GM12878 (cell line): Measurements from ENCODE around the gene TRERF1. TPM values are rescaled to one million over a fixed set of nuclear protein-coding genes. Genes with fewer than 3 reads are reported as not detected.

ENCODE experiments used
- ATAC-seq: fragments of 200-7000 bp; cut with Tn5 transposase; 3 replicates; pipeline ENCODE4 v1.9.1; 2020; ENCODE audit warnings: mild to moderate bottlenecking, moderate library complexity
- BruUV-seq: library from RNA; stranded (reverse); fragments of 400-500 nt; replicated peaks from 2 replicates; lab custom pipeline; 2021; lab: Mats Ljungman, UMichigan
- CTCF ChIA-PET: fragments of 300-600 bp; sonication (Branson Sonifier 250); formaldehyde crosslinking; extraction: SDS; loops from one replicate; lab custom pipeline; 2021; ENCODE audit warnings: inconsistent platforms; lab: Yijun Ruan, JAX
- POLR2A ChIA-PET: fragments of 350-600 bp; formaldehyde crosslinking; extraction: SDS; loops from one replicate; lab custom pipeline; 2021; ENCODE audit warnings: inconsistent platforms; lab: Charles Lee
- RAD21 ChIA-PET: fragments of 300-600 bp; sonication (Branson Sonifier 250); formaldehyde crosslinking; loops from one replicate; lab custom pipeline; 2023; ENCODE audit warnings: antibody characterized with exemption; ENCODE audit not compliant: unreplicated experiment; lab: Charles Lee
- SMC1A ChIA-PET: fragments of 300-600 bp; sonication (Branson Sonifier 250); formaldehyde crosslinking; loops from one replicate; lab custom pipeline; 2023; ENCODE audit not compliant: unreplicated experiment, uncharacterized antibody; lab: Charles Lee
- DNase-seq: peaks from one replicate; pipeline ENCODE4 v3.0.0-alpha.2; 2011; ENCODE audit warnings: low read depth, low spot score
- FAIRE-seq: peaks from 3 replicates; lab custom pipeline; 2011; peaks lifted over from hg19 to GRCh38; lab: Jason Lieb, UNC
- H2AFZ ChIP-seq: 2 replicates; pipeline ENCODE4 v1.6.0; 2011; ENCODE audit warnings: low read depth, low read length, control low read depth; ENCODE audit not compliant: control insufficient read depth
- H3K27ac ChIP-seq: 2 replicates; pipeline ENCODE4 v1.5.1; 2011; ENCODE audit warnings: control low read depth; ENCODE audit not compliant: control insufficient read depth, insufficient read depth
- H3K27me3 ChIP-seq, 2 experiments: replicated peaks in 1 of 2; 2 replicates each; pipeline versions ENCODE4 v1.6.0 to v1.6.1; 2011; ENCODE audit warnings: low read length in 1 of 2; ENCODE audit not compliant: control insufficient read depth in 2 of 2, insufficient read depth in 2 of 2
- H3K36me3 ChIP-seq, 2 experiments: 2 replicates each; pipeline ENCODE4 v1.5.1; 2011; ENCODE audit warnings: low read length in 1 of 2; ENCODE audit not compliant: control insufficient read depth in 2 of 2, insufficient read depth in 2 of 2
- H3K4me1 ChIP-seq: 2 replicates; pipeline ENCODE4 v1.6.1; 2011; ENCODE audit warnings: mild to moderate bottlenecking, low read length, moderate library complexity, mixed read lengths; ENCODE audit not compliant: control insufficient read depth, insufficient read depth
- H3K4me2 ChIP-seq: 2 replicates; pipeline ENCODE4 v1.6.0; 2011; ENCODE audit warnings: control low read depth; ENCODE audit not compliant: control insufficient read depth, insufficient read depth
- H3K4me3 ChIP-seq: fragments of 200-600 bp; sonication (generic); 2 replicates; pipeline ENCODE4 v1.5.1; 2016
- H3K79me2 ChIP-seq: 2 replicates; pipeline ENCODE4 v1.6.0; 2011; ENCODE audit warnings: low read length; ENCODE audit not compliant: control insufficient read depth, insufficient read depth
- H3K9ac ChIP-seq: 2 replicates; pipeline ENCODE4 v1.8.0; 2011; ENCODE audit warnings: low read length, control low read depth, mixed read lengths; ENCODE audit not compliant: control insufficient read depth, insufficient read depth
- H3K9me3 ChIP-seq: replicated peaks from 3 replicates; pipeline ENCODE4 v1.5.1; 2011; ENCODE audit warnings: mild to moderate bottlenecking, low read length; ENCODE audit not compliant: control insufficient read depth, insufficient read depth
- H4K20me1 ChIP-seq: 2 replicates; pipeline ENCODE4 v1.6.0; 2011; ENCODE audit not compliant: control insufficient read depth, insufficient read depth
- RB1 ChIP-seq: fragments of 450-650 bp; formaldehyde crosslinking; IDR thresholded peaks from 2 replicates; pipeline ENCODE4 v1.6.1; 2017; ENCODE audit warnings: mild to moderate bottlenecking, borderline replicate concordance
- SIN3A ChIP-seq: IDR thresholded peaks from 2 replicates; pipeline ENCODE4 v1.6.1; 2012; ENCODE audit warnings: low read depth, low read length, improper control_type of control experiment
- TCF3 ChIP-seq: IDR thresholded peaks from 2 replicates; pipeline ENCODE4 v1.6.1; 2012; ENCODE audit warnings: low read depth, mild to moderate bottlenecking, low read length, borderline replicate concordance; ENCODE audit not compliant: insufficient read depth
- WRNIP1 ChIP-seq: IDR thresholded peaks from 2 replicates; pipeline ENCODE4 v1.6.1; 2011; ENCODE audit warnings: low read depth, low read length, improper control_type of control experiment, borderline replicate concordance
- WGBS: methylation state at CpG from one replicate; pipeline ENCODE4 v1.1.6; 2016; ENCODE audit warnings: low lambda C conversion rate; ENCODE audit not compliant: insufficient replicate concordance, insufficient coverage; ENCODE audit errors: missing lambda C conversion rate; 5-methylcytosine and 5-hydroxymethylcytosine counted together
- in situ Hi-C: fragments of 300-500 bp; cut with MboI; formaldehyde crosslinking; loops from 9 replicates; pipeline ENCODE4 v1.14.3; 2018; ENCODE audit warnings: mixed read lengths
- intact Hi-C: fragments of 100-400 bp; cut with micrococcal nuclease; formaldehyde crosslinking; loops from one replicate; pipeline ENCODE4 v1.14.2; 2022; ENCODE audit not compliant: unreplicated experiment
- polyA plus RNA-seq, 11 experiments: library from polyadenylated mRNA; depleted of rRNA in 4 of 11; unstranded in 6 of 11; stranded (reverse) in 5 of 11; fragments of >200 nt; fragmentation: Nextera tagmentation in 4 of 11; fragmentation: Illumina TruSeq in 1 of 11; extraction: Ambion mirVana in 4 of 11; extraction: Trizol in 1 of 11; gene quantifications; 1 replicate in 1 of 11; 2 replicates in 10 of 11; pipeline versions ENCODE4 v1.2.1 to v1.2.3, GENCODE V29; 2011 to 2016; ENCODE audit warnings: inconsistent platforms in 2 of 11, missing spikeins in 2 of 11, low read depth in 1 of 11
- total RNA-seq, 4 experiments: library from RNA; depleted of rRNA in 3 of 4; stranded (reverse); fragments of >200 nt in 3 of 4; fragmentation: Illumina TruSeq in 1 of 4; extraction: Trizol in 1 of 4; gene quantifications; 2 replicates each; pipeline versions ENCODE4 v1.2.1 to v1.2.3, GENCODE V29; 2013 to 2021
- TF ChIP-seq, protein P1 (sequence below): IDR thresholded peaks from 2 replicates; pipeline ENCODE4 v1.6.1; 2012; ENCODE audit warnings: low read depth, low read length, improper control_type of control experiment
- TF ChIP-seq, protein P2 (sequence below): IDR thresholded peaks from 2 replicates; pipeline ENCODE4 v1.6.1; 2012; ENCODE audit warnings: low read depth, low read length, improper control_type of control experiment

Gene TRERF1
- total and polyA plus RNA-seq, 10 of the 15 experiments (the other 5 are each of a cell fraction or from before 2014, with no cell fraction given), result 2.2 to 19.4 (median 7.2) TPM

DNA sequence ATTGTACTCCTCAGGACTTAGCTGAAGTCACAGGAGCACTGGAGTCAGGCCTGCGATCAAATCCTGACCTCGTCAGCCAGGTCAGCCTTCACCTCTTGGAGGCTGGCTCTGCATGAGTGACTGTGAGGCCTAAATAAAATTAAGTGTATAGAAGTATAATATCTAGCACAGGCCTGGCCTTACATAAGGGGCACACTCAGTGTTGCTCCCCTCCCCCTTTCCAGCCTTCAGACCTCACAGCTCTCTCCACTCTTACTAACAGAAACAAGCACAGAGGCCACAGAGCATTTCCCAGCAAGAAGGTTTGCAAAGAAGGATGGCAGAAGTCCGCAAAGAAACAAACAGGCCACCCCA, 84.8 kb downstream of the TRERF1 start:
- WGBS, result 26% methylated on average over 3 of the region's 3 CpGs
- H3K36me3 ChIP-seq, result no peaks in the 10 kb centered on the region
- ATAC-seq (no peak), DNase-seq (no peak), FAIRE-seq (no peak)
- H2AFZ ChIP-seq, result peak overlapping the region; percentile 7
- ChIA-PET RAD21 (interaction anchor here (0.9 to 5.1 kb wide), 16 partner anchors 8 to 180 kb away, joined by 3 to 54 read pairs (median 5); partner anchors contain the start of gene TRERF1), POLR2A (interaction anchor here (0.5 to 2.8 kb wide), 9 partner anchors 15 to 448 kb away, joined by 3 to 12 read pairs (median 4); partner anchors contain the start of gene TRERF1), CTCF (interaction anchor here (0.6 to 3.2 kb wide), 14 partner anchors 11 to 894 kb away, joined by 3 to 20 read pairs (median 3); no protein-coding TSS in a partner anchor), SMC1A (interaction anchor here (0.8 to 4.5 kb wide), 21 partner anchors 8 to 180 kb away, joined by 3 to 65 read pairs (median 5); partner anchors contain the start of gene TRERF1)
- peak overlapping the region; percentile 35; the same call in 1 of the 2 replicates for H3K4me3 ChIP-seq
- no TSS peak for BruUV-seq
- H3K27me3 ChIP-seq, result no peaks in the 10 kb centered on the region
- H3K9me3 ChIP-seq, result no peaks in the 10 kb centered on the region; the same call in 2 of the 3 replicates
- intact Hi-C loops, result loop anchor here (5.0 kb wide), 1 partner anchor 85 kb away; the partner anchor contains the start of gene TRERF1
- peak overlapping the region; percentile 85 for H3K4me2 ChIP-seq
- peaks cover 14% of the 10 kb centered on the region for H3K79me2 ChIP-seq
- no peaks in the 10 kb centered on the region for H4K20me1 ChIP-seq
- peak overlapping the region; percentile 82 for H3K27ac ChIP-seq
- TF ChIP-seq, protein P1, sequence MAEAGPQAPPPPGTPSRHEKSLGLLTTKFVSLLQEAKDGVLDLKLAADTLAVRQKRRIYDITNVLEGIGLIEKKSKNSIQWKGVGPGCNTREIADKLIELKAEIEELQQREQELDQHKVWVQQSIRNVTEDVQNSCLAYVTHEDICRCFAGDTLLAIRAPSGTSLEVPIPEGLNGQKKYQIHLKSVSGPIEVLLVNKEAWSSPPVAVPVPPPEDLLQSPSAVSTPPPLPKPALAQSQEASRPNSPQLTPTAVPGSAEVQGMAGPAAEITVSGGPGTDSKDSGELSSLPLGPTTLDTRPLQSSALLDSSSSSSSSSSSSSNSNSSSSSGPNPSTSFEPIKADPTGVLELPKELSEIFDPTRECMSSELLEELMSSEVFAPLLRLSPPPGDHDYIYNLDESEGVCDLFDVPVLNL, result no peak
- TF ChIP-seq, protein P2, sequence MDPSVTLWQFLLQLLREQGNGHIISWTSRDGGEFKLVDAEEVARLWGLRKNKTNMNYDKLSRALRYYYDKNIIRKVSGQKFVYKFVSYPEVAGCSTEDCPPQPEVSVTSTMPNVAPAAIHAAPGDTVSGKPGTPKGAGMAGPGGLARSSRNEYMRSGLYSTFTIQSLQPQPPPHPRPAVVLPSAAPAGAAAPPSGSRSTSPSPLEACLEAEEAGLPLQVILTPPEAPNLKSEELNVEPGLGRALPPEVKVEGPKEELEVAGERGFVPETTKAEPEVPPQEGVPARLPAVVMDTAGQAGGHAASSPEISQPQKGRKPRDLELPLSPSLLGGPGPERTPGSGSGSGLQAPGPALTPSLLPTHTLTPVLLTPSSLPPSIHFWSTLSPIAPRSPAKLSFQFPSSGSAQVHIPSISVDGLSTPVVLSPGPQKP, result no peak
- TF ChIP-seq TCF3 (0 out of 2 replicates have a peak, but pooled peaks have one; percentile 2), WRNIP1 (0 out of 2 replicates have a peak, but pooled peaks have one; percentile 66), RB1 (0 out of 2 replicates have a peak, but pooled peaks have one; percentile 3), SIN3A (no peak)
- in situ Hi-C loops, result no loop called here
- peak overlapping the region; percentile 30; the same call in 1 of the 2 replicates for H3K9ac ChIP-seq
- H3K4me1 ChIP-seq, result peaks cover 55% of the 10 kb centered on the region
